A549 treated with Hydrocortisone at 1 μM for 4 hours (cell line): ENCODE results near the gene B3GLCT. TPM values are rescaled to one million over a fixed set of nuclear protein-coding genes. Genes with fewer than 3 reads are reported as not detected.

ENCODE experiments used
- total RNA-seq: library from RNA; stranded (reverse); fragments of 200-300 nt; extraction: Qiagen RNA extraction; gene quantifications from 5 replicates; pipeline ENCODE4 v1.2.3, GENCODE V29; 2022

Gene B3GLCT
- 4.2 to 5.9 TPM (median 5.2 TPM) in 5 replicates for total RNA-seq

GRCh38 chr13:31199849-31200636, at the start of gene B3GLCT:
Gene B3GLCT (plus strand): TSS chr13:31199975. CDS start chr13:31200085, 110 bp downstream.

GRCh38 chr13:31161557-31162150, 38.1 kb upstream of the B3GLCT start, which contains the start of gene HSPH1:
Gene HSPH1 (minus strand): TSS chr13:31161904. CDS start chr13:31161582, 322 bp downstream.

Other genes with a start within 250 kb of the B3GLCT start
- 88.2 to 108 TPM (median 89.2 TPM) in 5 replicates for gene HSPH1, start 38.1 kb upstream of the B3GLCT start, total RNA-seq